ENCODE results near the gene DUT. TPM values are rescaled to one million over a fixed set of nuclear protein-coding genes. Genes with fewer than 3 reads are reported as not detected.

DUT gene
- total RNA-seq, 4 donors from 2014 or later, result 77.6 to 194 (median 138) TPM

- Histone ChIP-seq H3K4me3 (replicated peaks in 1 of 3) (no peak overlapping the region), H3K27ac (no peak overlapping the region), H3K4me1 (peaks cover 0 to 5% of the 10 kb centered on the region in 2 donors), H3K9me3 (no peaks in the 10 kb centered on the region), H3K36me3 (no peaks in the 10 kb centered on the region), H3K27me3 (no peaks in the 10 kb centered on the region)
- intact Hi-C loops (cut with DNase I), result no loop called here
- WGBS, 2 donors, result 19 to 28% methylated on average over 14 of the region's 14 CpGs
- DNase-seq, result peak; percentile 29 to 31
- TF ChIP-seq POLR2A (IDR thresholded peaks at IDR 0.05) (no peak), CTCF (IDR thresholded peaks at IDR 0.05) (peak; percentile 33 to 76 (median 60))
These were observed 45.7 kb upstream of the DUT start for GRCh38 chr15:48285329-48286214.

GRCh38 chr15:48289628-48290027 is 41.6 kb upstream of the DUT start:
- TF ChIP-seq CTCF (IDR thresholded peaks at IDR 0.05) (no peak), POLR2A (IDR thresholded peaks at IDR 0.05) (no peak)
- WGBS, 2 donors, result 84 to 89% methylated on average over 2 of the region's 2 CpGs
- DNase-seq, result no peak
- Histone ChIP-seq H3K4me1 (peaks cover 0 to 5% of the 10 kb centered on the region in 2 donors), H3K4me3 (replicated peaks in 1 of 3) (no peak overlapping the region), H3K9me3 (no peaks in the 10 kb centered on the region), H3K36me3 (no peaks in the 10 kb centered on the region), H3K27me3 (no peaks in the 10 kb centered on the region), H3K27ac (no peak overlapping the region)
- intact Hi-C loops (cut with DNase I), result no loop called here

GRCh38 chr15:48292458-48292857 is 38.8 kb upstream of the DUT start:
- TF ChIP-seq POLR2A (IDR thresholded peaks at IDR 0.05) (no peak), CTCF (IDR thresholded peaks at IDR 0.05) (no peak)
- no peaks in the 10 kb centered on the region for H3K36me3 ChIP-seq
- intact Hi-C loops (cut with DNase I), result no loop called here
- H3K4me1 ChIP-seq, result no peaks in the 10 kb centered on the region
- no peak for DNase-seq
- H3K27ac ChIP-seq, result no peak overlapping the region
- H3K4me3 ChIP-seq (replicated peaks in 1 of 3), result no peak overlapping the region
- 93 to 95% methylated on average over 4 of the region's 4 CpGs for WGBS, 2 donors
- H3K27me3 ChIP-seq, result no peaks in the 10 kb centered on the region
- H3K9me3 ChIP-seq, result no peaks in the 10 kb centered on the region

- Histone ChIP-seq H3K27ac (no peak overlapping the region), H3K4me3 (replicated peaks in 1 of 3) (no peak overlapping the region), H3K36me3 (no peaks in the 10 kb centered on the region), H3K9me3 (no peaks in the 10 kb centered on the region), H3K4me1 (no peaks in the 10 kb centered on the region), H3K27me3 (no peaks in the 10 kb centered on the region)
- no peak for DNase-seq
- TF ChIP-seq CTCF (IDR thresholded peaks at IDR 0.05) (no peak), POLR2A (IDR thresholded peaks at IDR 0.05) (no peak)
- intact Hi-C loops (cut with DNase I), result no loop called here
- WGBS, 2 donors, result 87 to 91% methylated on average over 2 of the region's 2 CpGs
These were observed 33.6 kb upstream of the DUT start for GRCh38 chr15:48297668-48298067.

- H3K36me3 ChIP-seq, result no peaks in the 10 kb centered on the region
- whole genome bisulfite sequencing, 2 donors, result 39 to 44% methylated on average over 2 of the region's 2 CpGs
- no peaks in the 10 kb centered on the region for H3K4me1 ChIP-seq
These were observed 32.3 kb upstream of the DUT start for GRCh38 chr15:48298914-48299313.

More at GRCh38 chr15:48298914-48299313, 32.3 kb upstream of the DUT start:
- no peak overlapping the region for H3K4me3 ChIP-seq (replicated peaks in 1 of 3)
- no peaks in the 10 kb centered on the region for H3K9me3 ChIP-seq
- TF ChIP-seq CTCF (IDR thresholded peaks at IDR 0.05) (no peak), POLR2A (IDR thresholded peaks at IDR 0.05) (no peak)
- intact Hi-C loops (cut with DNase I), result no loop called here
- H3K27ac ChIP-seq, result no peak overlapping the region
- no peaks in the 10 kb centered on the region for H3K27me3 ChIP-seq
- no peak for DNase-seq

Measured in thyroid gland (tissue), 4 donors.